Activated CD4-positive, alpha-beta T cell treated with anti-CD3 and anti-CD28 coated beads for 48 hours (primary cell): ENCODE results near the gene ARL8A.

Experiments
- DNase-seq: peaks from one replicate; pipeline ENCODE4 v3.0.0-alpha.2; 2020

Gene ARL8A

DNA sequence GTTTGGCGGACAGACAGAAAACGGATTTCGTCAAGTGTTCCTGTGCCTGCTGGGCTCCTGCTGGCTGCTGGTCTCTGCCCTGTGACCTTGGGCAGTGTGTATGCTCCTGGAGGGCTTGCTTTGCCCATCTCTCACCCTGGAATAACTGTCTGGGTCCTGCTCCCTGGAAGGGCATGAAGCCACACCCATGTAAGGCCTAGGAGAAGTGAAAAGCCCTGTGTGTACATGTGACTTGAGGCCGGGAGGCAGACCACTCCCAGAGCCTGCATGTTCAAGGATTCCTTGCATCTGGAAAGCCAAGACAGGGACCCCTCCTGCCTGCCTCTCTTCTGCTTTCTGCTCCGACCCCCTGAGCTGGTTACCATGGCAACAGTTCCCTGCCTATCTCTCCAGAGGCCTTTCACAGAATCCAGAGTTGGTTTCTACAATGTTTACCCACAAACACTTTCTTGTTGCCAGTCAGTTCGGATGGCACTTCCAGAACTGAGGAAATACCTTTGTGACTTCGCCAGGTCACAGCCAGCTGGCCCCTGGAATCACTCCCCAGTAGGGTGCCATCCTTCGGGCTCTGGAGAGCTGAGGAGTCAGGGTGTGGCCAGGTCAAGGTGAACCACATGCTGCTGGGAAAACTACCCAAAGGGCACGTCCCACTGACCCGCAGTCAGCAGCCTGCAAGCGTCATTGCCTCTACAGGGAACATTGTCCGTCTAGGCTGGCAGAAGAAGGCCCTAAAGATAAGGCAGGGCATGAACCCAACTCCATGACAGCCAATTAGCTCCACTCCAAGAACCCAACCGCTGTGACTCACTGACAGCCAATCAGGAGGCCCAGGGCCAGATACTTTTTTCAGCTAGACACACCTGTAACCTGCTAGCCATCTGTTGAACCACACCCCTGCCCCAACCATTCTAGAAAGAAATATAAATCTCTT, 36.5 kb downstream of the ARL8A start:
- no peak for DNase-seq

DNA sequence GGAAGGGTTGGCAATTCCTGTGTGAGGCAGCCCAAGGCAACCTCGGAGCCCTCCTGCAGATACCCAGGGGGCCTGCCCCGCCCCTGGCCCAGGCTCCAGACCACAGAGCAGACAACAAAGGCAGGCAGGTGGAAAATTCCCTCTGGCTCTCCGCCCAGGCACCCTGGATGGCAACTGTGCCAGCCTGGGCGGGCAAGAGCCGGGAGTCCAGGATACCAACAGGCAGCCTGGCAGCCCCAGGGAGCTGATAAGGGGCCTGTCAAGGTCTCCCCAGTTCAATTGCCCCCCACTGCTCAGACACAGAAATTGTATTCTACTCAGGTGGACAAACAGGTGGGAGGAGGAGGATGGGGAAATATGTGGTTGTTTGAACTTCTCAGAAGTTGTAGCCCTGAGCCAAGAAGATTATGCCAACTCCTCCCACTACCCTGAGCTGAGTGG, 37.2 kb downstream of the ARL8A start:
- no peak for DNase-seq

DNA sequence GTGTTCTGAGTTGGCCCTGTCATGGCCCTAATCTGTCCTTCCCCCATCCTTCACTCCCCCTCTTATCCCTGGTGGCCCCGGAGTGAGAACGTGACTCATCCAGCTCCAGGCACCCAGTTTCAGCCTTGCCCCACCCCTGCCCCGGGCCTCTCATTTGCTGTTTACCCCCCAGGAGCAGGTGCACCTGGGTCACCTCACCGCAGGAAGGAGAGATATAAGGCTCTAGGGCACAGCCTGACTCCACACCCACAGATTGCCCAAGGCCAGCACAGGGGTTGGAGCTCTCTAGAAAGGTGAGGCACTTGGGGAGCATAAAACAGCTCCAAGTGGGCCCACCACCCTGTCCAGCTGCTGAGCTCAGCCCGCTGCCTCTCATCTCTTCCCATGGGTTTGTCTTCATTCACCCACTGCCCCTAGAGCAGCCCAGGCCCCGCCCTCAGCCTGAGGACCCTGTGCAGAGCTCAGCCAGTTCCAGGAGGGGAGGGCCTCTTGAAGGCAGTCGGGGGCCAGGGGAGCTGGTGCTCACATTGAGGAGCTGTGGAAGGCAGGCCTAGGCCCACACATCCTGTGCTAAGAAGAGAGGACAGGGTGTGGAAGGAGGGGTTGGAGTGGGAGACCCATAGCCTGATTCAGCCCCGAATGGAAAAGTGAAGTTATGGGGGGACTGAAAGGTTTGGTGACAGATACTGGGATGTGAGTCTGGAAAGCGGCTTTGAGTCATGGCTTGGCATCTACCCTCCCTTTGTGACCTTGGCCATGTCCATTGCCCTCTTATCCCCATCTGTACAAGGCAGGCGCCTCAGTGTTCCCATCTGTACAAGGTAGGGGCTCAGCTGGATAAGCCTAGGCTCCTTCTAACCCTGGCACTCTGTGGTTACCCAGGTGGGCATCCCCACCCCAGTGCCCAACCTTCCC, 37.9 kb downstream of the ARL8A start:
- no peak for DNase-seq

DNA sequence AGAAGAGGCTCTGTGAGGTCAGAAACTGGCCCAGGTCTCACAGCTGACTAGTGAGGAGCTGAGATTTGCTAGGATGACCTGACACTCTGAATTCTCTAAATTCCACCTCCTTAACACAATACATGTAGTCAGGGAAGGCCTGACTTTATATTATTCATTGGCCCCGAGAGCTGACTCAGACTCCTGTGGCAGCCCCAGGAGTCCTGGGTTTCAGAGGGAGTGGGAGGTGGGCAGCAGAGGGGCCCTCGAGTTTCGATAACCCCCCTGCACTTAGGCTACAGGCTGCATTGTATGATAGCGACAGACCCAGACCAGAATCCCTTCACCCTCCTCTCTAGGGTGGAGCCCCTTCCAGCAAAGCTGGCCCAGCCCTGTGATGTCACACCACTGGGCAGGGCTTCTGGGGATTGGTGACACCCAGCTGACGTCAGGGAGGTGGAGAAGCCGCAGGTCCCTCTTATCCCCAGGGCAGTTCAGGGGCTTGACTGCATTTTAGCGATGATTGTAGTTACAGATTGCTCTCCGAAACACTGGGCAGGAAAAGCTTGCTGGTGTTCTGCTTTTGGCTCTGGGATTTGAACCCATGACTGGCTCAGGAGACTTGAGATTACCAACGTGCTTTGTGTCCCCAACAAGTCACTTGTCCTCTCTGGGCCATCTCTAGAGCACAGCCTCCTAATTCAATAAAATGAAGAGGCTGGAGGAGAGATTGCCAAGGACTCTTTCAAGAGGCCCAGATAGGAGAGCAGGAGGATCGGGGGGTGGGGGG, 38.8 kb downstream of the ARL8A start:
- DNase-seq: no peak

DNA sequence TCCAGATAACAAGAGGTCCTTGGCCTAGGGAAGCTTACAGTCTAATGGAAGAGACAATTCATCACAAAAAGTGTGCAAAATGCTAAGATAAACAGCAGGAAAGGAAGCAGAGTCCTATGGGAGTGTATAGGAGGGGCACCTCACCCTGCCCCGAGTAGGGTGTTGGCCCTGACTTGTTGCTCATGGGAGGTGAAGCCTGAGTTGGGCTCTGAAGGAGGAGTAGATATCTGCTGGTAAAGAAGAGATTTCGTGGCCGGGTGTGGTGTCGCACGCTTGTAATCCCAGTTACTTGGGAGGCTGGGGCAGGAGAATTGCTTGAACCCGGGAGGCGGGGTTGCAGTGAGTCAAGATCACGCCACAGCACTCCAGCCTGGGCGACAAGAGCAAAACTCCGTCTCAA, 40.5 kb downstream of the ARL8A start:
- no peak for DNase-seq

DNA sequence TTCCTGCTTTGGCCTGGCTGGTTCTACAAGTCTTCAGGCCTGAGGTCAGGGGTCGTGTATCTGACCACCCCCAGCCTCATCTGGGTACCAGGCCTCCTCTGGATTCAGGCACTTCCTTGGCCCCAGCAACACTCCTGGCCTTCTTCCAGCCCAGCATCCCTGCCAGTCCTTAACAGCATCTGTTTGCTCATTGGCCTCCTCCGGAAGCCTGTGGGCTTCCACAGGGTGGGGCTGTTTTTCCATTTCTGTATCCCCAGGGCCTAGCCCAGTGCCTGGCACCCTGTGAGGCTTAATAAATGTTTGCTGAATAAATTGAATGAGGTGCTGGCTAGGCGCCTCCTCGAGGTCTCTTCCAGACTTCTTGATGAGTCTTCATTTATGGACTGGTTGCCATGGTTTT, 43.4 kb downstream of the ARL8A start:
- no peak for DNase-seq

DNA sequence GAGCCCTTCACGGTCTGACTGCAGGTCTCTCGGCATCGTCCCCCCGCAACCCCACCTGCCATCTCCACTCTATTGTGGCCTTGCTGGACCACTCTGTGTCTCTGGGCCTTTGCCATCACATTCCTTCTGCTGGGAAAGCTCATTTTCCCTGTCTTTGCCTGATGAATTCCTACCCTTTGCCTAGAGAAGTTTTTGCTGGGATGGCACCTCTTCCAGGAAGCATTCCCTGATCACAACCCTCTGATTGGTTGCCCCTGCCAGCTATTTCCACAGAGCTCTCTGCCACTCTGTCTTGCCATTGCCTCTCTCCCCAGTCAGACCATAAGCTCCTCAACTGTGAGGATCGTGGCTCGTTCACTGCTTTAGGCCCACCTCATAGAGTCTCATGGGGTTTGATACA, 50.7 kb downstream of the ARL8A start:
- DNase-seq: no peak

DNA sequence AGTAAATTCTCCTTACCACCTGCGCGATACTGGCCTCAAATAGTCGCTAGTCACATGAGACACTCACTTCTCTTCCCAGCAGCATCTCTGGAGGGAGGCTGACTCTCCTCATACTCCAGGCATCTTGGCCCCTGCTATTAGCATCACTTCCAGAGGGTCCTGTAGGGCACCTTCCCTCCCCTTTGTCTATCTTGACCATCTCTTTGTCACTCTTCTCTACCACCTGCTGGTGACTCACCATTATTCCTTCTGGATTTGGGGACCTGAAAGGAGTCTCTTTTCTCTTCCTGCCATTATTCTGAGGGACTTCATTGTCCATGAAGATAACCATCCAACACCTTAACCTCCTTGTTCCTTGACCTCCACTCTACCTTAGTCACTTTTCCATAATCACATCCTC, 53.5 kb downstream of the ARL8A start:
- no peak for DNase-seq

DNA sequence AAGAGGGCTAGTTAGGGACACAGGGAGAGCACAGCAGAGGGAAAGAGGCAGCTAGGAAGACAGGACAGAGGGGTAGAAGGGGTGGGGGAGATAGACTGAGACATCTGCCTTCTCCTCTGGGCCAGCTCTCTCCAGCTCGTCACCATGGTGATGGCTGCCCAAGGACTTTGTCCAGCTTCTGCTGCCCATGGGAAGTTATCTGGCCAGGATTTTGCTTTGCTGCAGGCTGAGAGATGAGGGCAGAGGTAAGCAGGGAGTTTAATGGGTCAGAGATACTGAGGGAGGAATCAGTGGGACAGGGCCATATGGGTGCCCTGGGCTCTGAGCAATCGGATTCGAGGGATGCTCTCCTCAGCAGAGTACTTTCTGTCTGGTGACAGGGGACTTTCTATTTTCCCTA, 56.3 kb downstream of the ARL8A start:
- DNase-seq: no peak

DNA sequence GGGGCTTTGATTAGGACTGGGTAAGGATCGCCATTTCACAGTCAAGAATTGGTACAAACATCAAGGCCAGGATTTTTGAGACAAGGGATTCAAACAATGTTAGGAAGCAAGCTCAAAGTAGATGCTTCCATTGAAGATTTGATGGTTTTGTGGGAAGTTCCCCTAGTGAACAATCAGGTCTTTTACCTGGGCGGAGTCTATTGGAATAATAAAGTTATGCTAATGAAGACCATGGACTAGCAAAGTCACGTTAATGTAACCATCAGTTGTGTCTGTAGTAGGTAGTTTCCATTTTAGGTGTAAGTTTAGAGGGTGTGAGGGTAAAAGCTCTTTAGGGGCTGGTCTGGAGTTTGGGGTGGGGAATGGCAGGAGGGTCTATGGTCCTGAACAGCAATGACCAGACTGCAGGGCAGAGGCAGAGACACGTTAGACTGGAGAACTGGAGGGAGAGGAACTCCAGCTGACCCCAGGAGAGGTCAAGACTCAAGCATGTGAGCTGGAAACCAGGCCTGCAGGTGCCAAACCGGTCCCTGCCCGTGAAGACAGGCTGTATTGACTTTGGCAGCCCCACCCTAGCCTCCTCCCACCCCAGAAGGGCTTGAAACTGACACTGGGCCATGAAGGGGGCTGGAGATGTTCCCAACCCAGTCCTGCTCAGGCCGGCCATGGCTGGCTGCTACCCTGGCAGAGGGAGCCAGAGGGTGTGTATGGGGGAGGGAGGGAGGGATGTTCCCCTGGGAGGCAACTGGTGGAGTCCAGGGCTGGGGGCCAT, 57.8 kb downstream of the ARL8A start:
- no peak for DNase-seq

DNA sequence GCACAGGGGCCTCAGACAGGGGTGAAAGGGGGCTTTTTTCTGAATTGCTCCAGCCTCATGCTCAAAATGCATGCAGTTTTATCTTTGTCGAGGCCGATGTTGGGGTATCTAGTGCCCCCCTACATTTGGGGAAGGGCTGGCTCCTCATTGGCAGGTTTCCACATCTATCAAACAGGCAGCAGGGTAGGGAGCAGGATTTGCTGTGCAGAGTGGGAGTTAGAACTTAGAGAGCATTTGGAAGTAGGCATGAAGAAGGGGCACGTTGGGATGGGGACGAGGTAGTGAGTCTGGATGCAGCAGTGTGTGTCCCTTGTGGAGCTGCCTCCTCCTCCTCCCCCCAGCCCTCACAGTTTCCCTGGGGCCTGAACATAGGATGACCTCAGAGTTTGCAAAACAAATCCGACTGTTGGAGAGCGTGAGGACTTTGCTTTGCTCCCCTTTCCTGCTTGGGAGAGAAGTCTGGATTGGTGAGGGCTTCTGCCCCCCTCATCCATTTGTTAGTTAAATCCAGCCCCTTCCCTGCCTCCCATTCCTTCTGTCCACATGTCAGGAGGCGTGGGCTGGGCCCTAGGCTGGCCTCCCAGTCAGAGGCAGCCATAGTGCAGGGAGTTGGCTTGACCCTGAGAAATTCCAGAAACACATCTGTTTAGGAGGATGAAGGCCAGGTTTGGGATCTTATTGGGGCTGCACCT, 58.7 kb downstream of the ARL8A start:
- DNase-seq: no peak

DNA sequence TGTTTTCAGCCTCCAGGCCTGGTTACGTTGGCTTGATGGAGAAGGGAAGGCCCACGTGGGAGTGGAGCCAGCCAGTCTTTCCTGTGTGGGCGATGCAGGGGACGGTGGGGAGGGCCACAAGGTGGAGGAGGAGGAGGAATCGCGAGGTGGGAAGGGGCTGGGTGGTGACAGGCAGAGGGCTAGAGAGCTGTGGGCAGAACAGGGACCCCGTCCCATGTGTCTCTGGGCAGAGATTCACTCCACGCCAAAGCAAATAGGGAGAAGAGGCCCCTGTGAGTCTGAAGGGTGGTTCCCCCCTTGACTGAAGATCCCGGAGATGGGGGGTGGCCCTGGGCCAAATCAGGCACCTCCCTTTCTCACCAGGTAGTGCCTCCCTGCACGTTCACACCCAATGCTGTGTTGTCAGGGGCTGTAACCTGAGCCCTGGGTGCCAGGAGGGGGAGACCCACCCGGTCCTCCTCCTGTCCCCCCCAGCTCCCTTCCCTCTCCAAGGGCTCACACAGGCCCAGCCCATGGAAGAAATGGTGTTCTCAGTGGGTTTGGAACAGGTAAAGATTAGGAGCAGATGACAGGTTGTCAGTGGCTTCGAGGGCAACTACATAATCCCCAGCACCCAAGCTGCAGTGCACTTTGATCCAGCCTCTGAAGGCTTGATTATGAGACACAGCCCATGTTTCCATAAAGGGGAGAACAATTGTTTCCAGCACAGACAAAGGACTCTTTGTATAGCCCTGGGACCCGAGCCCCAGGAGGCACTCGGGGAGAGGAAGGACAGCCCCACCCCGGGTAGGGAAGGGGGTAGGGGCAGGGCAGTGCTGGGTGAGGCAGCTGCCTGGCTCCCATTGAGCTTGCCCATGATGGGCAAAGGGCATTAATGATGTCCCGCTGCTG, 59.5 kb downstream of the ARL8A start:
- DNase-seq: no peak
